ENCODE measurements around the gene PLD1.

- TF ChIP-seq CTCF (IDR thresholded peaks at IDR 0.05; ENCODE audit: low read depth, low read length, missing input control), result no peak
- TF ChIP-seq JUND (IDR thresholded peaks at IDR 0.05), result no peak
Observed at GRCh38 chr3:171748064-171748924, 62.0 kb downstream of the PLD1 start.
